Loucy (cell line): Measurements from ENCODE around the gene PELI2.

ENCODE experiments used
- CTCF ChIP-seq: fragments of 200-600 bp; sonication (generic); conservative IDR thresholded peaks from 2 replicates; pipeline ENCODE4 v1.5.1; 2014; ENCODE audit warnings: mild to moderate bottlenecking, antibody characterized with exemption, low read length
- EZH2phosphoT487 ChIP-seq: fragments of 200-600 bp; IDR thresholded peaks from 2 replicates; pipeline ENCODE4 v1.6.1; 2018; ENCODE audit warnings: antibody characterized with exemption, mild to moderate bottlenecking, moderate library complexity, borderline replicate concordance

- no peak for TF ChIP-seq CTCF
- no peak for TF ChIP-seq EZH2phosphoT487
These were observed 29.3 kb upstream of the PELI2 start for GRCh38 chr14:56088941-56089340.
